Progenitor cell of endocrine pancreas (in vitro differentiated cells): ENCODE results near the gene CD86. TPM values are rescaled to one million over a fixed set of nuclear protein-coding genes. Genes with fewer than 3 reads are reported as not detected.
"Not testable (repeated sequence)": the region's sequence is repeated elsewhere in the genome, so short reads cannot be mapped to it uniquely, and the experiment has no call there.

Source experiments
- DNase-seq: peaks from one replicate; pipeline ENCODE4 v3.0.0; 2021; ENCODE audit warnings: low spot score; ENCODE audit not compliant: unreplicated experiment
- H3K27ac Mint-ChIP-seq: 2 replicates; pipeline ENCODE4 v1.8.0; 2021; ENCODE audit warnings: mild to moderate bottlenecking, moderate library complexity, mixed read lengths
- H3K27me3 Mint-ChIP-seq: 2 replicates; pipeline ENCODE4 v1.8.0; 2021; ENCODE audit warnings: mixed read lengths
- H3K36me3 Mint-ChIP-seq: 2 replicates; pipeline ENCODE4 v1.8.0; 2022; ENCODE audit warnings: mixed read lengths; ENCODE audit not compliant: insufficient read depth
- H3K4me1 Mint-ChIP-seq: 2 replicates; pipeline ENCODE4 v1.8.0; 2021; ENCODE audit warnings: low read depth, mixed read lengths
- H3K4me3 Mint-ChIP-seq: 2 replicates; pipeline ENCODE4 v1.8.0; 2021; ENCODE audit warnings: low read depth, mild to moderate bottlenecking, moderate library complexity, mixed read lengths
- H3K9me3 Mint-ChIP-seq: 2 replicates; pipeline ENCODE4 v1.8.0; 2021; ENCODE audit warnings: low read depth, mixed read lengths
- total RNA-seq: library from RNA; stranded (reverse); gene quantifications from 2 replicates; pipeline ENCODE4 v1.2.1, GENCODE V29; 2021
- TF ChIP-seq, protein P1 (sequence below): fragments of 200-600 bp; sonication (generic); IDR thresholded peaks from one replicate; pipeline ENCODE4 v1.5.0; 2021; ENCODE audit warnings: antibody characterized with exemption, mild to moderate bottlenecking; ENCODE audit not compliant: unreplicated experiment

CD86 gene
- total RNA-seq, 1 donor from 2014 or later, result not detected

DNA sequence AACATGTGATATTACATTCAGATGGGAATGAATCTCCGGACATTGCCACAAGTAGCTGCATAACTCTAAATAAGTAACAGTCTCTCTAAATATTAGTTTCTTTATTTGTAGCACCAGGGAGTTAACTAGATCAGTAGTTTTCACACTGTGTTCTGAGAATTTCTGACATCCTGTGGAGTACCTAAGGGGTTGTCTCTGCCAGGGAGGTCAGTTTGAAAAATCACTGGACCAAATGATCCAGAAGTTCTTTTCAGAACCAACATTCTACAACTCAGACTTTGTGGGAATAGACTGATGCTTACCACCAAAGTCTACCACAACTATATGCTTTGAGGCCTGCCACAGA lies 24.1 kb upstream of the CD86 start:
- peaks cover 8% of the 10 kb centered on the region for H3K9me3 Mint-ChIP-seq
- TF ChIP-seq, protein P1, sequence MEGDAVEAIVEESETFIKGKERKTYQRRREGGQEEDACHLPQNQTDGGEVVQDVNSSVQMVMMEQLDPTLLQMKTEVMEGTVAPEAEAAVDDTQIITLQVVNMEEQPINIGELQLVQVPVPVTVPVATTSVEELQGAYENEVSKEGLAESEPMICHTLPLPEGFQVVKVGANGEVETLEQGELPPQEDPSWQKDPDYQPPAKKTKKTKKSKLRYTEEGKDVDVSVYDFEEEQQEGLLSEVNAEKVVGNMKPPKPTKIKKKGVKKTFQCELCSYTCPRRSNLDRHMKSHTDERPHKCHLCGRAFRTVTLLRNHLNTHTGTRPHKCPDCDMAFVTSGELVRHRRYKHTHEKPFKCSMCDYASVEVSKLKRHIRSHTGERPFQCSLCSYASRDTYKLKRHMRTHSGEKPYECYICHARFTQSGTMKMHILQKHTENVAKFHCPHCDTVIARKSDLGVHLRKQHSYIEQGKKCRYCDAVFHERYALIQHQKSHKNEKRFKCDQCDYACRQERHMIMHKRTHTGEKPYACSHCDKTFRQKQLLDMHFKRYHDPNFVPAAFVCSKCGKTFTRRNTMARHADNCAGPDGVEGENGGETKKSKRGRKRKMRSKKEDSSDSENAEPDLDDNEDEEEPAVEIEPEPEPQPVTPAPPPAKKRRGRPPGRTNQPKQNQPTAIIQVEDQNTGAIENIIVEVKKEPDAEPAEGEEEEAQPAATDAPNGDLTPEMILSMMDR, result no peak
- peaks cover 10% of the 10 kb centered on the region for H3K27me3 Mint-ChIP-seq
- H3K4me1 Mint-ChIP-seq, result peaks cover under 1% of the 10 kb centered on the region
- no peak overlapping the region for H3K4me3 Mint-ChIP-seq
- no peaks in the 10 kb centered on the region for H3K36me3 Mint-ChIP-seq
- DNase-seq, result no peak
- no peak overlapping the region for H3K27ac Mint-ChIP-seq

DNA sequence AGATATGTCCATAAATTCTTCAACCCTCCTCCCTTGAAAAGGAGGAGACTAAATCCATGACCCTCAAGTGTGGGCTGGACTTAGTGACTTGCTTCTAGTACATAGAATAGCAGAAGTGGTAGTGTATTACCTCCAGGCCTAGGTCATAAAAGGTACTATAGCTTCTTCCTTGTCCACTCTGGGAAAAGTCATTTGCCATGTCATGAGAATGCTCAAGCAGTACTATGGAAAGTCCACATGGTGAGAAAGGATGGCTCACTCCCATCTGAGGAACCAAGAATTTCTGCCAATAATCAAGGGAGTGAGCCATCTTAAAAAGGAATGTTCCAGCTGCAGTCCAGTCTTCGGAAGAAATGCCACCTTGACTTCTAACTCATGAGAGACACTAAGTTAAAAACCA lies 22.6 kb upstream of the CD86 start:
- DNase-seq, result no peak
- peaks cover 15% of the 10 kb centered on the region for H3K9me3 Mint-ChIP-seq
- H3K36me3 Mint-ChIP-seq, result peaks cover 3% of the 10 kb centered on the region
- TF ChIP-seq, protein P1, result no peak
- H3K27me3 Mint-ChIP-seq, result peaks cover 9% of the 10 kb centered on the region
- H3K27ac Mint-ChIP-seq, result no peak overlapping the region
- no peak overlapping the region for H3K4me3 Mint-ChIP-seq
- no peaks in the 10 kb centered on the region for H3K4me1 Mint-ChIP-seq

DNA sequence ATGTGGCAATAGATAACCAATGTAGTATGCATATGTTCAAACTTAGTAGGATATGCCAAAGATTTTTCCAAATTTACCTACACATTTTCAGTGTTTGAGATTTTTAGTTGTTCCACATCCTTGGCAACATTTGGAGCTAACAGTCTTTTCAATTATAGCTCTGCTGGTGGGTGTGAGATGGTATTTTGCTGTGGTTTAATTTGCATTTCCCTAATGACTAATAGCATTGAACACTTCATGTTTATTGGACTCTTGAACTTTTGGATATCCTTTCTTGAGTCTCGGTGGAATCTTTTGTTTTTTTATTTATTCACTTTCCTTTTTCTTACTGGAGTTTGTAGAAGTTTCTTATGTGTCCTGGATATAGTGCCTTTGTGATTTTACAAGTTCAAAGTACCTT lies 22.1 kb upstream of the CD86 start:
- no peak overlapping the region for H3K27ac Mint-ChIP-seq
- H3K4me1 Mint-ChIP-seq, result no peaks in the 10 kb centered on the region
- DNase-seq, result no peak
- H3K4me3 Mint-ChIP-seq, result no peak overlapping the region
- peaks cover 6% of the 10 kb centered on the region for H3K36me3 Mint-ChIP-seq
- H3K9me3 Mint-ChIP-seq, result peaks cover 20% of the 10 kb centered on the region
- H3K27me3 Mint-ChIP-seq, result peaks cover 9% of the 10 kb centered on the region
- TF ChIP-seq, protein P1, result no peak

DNA sequence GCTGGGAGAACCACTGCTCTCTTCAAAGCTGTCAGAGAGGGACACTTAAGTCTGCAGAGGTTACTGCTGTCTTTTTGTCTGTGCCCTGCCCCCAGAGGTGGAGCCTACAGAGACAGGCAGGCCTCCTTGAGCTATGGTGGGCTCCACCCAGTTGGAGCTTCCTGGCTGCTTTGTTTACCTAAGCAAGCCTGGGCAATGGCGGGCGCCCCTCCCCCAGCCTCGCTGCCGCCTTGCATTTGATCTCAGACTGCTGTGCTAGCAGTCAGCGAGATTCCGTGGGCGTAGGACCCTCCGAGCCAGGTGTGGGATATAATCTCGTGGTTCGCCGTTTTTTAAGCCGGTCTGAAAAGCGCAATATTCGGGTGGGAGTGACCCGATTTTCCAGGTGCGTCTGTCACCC lies 7.9 kb upstream of the CD86 start:
- H3K36me3 Mint-ChIP-seq, result not testable (repeated sequence)

DNA sequence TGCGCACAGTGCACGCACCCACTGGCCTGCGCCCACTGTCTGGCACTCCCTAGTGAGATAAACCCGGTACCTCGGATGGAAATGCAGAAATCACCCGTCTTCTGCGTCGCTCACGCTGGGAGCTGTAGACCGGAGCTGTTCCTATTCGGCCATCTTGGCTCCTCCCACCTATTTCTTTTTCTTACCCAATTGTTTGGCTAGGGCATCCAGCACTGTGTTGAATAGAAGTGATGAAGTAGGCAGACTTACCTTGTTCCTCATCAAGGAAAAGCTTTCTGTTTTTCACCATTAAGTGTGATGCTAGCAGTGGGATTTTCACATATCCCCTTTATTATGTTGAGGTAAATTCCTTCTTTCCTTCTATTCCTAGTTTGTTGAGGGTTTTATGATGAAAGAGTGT lies 7.4 kb upstream of the CD86 start:
- not testable (repeated sequence) for H3K36me3 Mint-ChIP-seq, H3K4me1 Mint-ChIP-seq, H3K27me3 Mint-ChIP-seq, DNase-seq, H3K9me3 Mint-ChIP-seq, H3K27ac Mint-ChIP-seq, H3K4me3 Mint-ChIP-seq

More for the DNA sequence above, 7.9 kb upstream of the CD86 start:
- not testable (repeated sequence) for H3K9me3 Mint-ChIP-seq, H3K4me3 Mint-ChIP-seq, DNase-seq, H3K27me3 Mint-ChIP-seq, H3K27ac Mint-ChIP-seq, H3K4me1 Mint-ChIP-seq

- Mint-ChIP-seq H3K27ac (no peak overlapping the region), H3K9me3 (peaks cover 3% of the 10 kb centered on the region), H3K36me3 (no peaks in the 10 kb centered on the region), H3K4me1 (peaks cover 4% of the 10 kb centered on the region), H3K27me3 (peaks cover 4% of the 10 kb centered on the region), H3K4me3 (no peak overlapping the region)
- no peak for DNase-seq
- TF ChIP-seq, protein P1, result no peak
Observed at GRCh38 chr3:122052968-122053367, 2.2 kb upstream of the CD86 start.
